GM19193 (cell line): ENCODE data around the gene ABCA9.

ENCODE experiments used
- POLR2A ChIP-seq: IDR thresholded peaks from 4 replicates; pipeline ENCODE4 v1.6.1; 2011; ENCODE audit not compliant: insufficient read depth, insufficient read length; ENCODE audit errors: extremely low read depth

Gene ABCA9

GRCh38 chr17:69075823-69076222 is 15.1 kb upstream of the ABCA9 start:
- TF ChIP-seq POLR2A: no peak

GRCh38 chr17:69069226-69069750 is 8.6 kb upstream of the ABCA9 start:
- TF ChIP-seq POLR2A: no peak

GRCh38 chr17:69067274-69068047 is 6.7 kb upstream of the ABCA9 start:
- TF ChIP-seq POLR2A: no peak

- no peak for TF ChIP-seq POLR2A
Measured at GRCh38 chr17:69066482-69066881, 5.8 kb upstream of the ABCA9 start.

- TF ChIP-seq POLR2A: no peak
Measured at GRCh38 chr17:69065113-69065512, 4.4 kb upstream of the ABCA9 start.

- no peak for TF ChIP-seq POLR2A
Measured at GRCh38 chr17:69064476-69064875, 3.7 kb upstream of the ABCA9 start.

- TF ChIP-seq POLR2A: no peak
Measured at GRCh38 chr17:69064001-69064400, 3.3 kb upstream of the ABCA9 start.

GRCh38 chr17:69062860-69063581 is 2.3 kb upstream of the ABCA9 start:
- TF ChIP-seq POLR2A: no peak

GRCh38 chr17:69061721-69062556 is 1.2 kb upstream of the ABCA9 start:
- TF ChIP-seq POLR2A: no peak

- TF ChIP-seq POLR2A: no peak
Measured at GRCh38 chr17:69059458-69060175, 1.1 kb downstream of the ABCA9 start.

GRCh38 chr17:69058165-69058564 is 2.6 kb downstream of the ABCA9 start:
- TF ChIP-seq POLR2A: no peak

GRCh38 chr17:69057280-69057679 is 3.4 kb downstream of the ABCA9 start:
- TF ChIP-seq POLR2A: no peak

GRCh38 chr17:69056179-69056823 is 4.4 kb downstream of the ABCA9 start:
- no peak for TF ChIP-seq POLR2A

GRCh38 chr17:69055334-69055733 is 5.4 kb downstream of the ABCA9 start:
- no peak for TF ChIP-seq POLR2A
